K562 (cell line): ENCODE data around the gene POLR2L. TPM values are rescaled to one million over a fixed set of nuclear protein-coding genes. Genes with fewer than 3 reads are reported as not detected.

ENCODE experiments used
- ARNT ChIP-seq, 2 experiments: fragments of 450-650 bp; IDR thresholded peaks; 2 replicates each; pipeline ENCODE4 v1.6.1; 2016; ENCODE audit warnings: mild to moderate bottlenecking in 1 of 2
- ATF1 ChIP-seq, 2 experiments: fragments of 450-650 bp in 1 of 2; IDR thresholded peaks; 2 replicates each; pipeline ENCODE4 v1.6.1; 2016; ENCODE audit warnings: missing compliant biosample characterization in 1 of 2, missing genetic modification characterization in 1 of 2
- ATF7 ChIP-seq: fragments of 450-650 bp; IDR thresholded peaks from 2 replicates; pipeline ENCODE4 v1.7.1; 2014; ENCODE audit warnings: mild to moderate bottlenecking, moderate library complexity
- CEBPB ChIP-seq: fragments of 450-650 bp; IDR thresholded peaks from 2 replicates; pipeline ENCODE4 v1.6.1; 2016; ENCODE audit warnings: missing genetic modification characterization, missing compliant biosample characterization
- E2F3 ChIP-seq: fragments of 250-450 bp; sonication (Bioruptor Pico); IDR thresholded peaks from 2 replicates; pipeline ENCODE4 v1.4.0; 2020; ENCODE audit warnings: mild to moderate bottlenecking
- ELF2 ChIP-seq: fragments of 250-450 bp; sonication (Bioruptor Pico); IDR thresholded peaks from 2 replicates; pipeline ENCODE4 v1.5.0; 2021; ENCODE audit warnings: mild to moderate bottlenecking
- ELF4 ChIP-seq: fragments of 450-650 bp; formaldehyde crosslinking; IDR thresholded peaks from 2 replicates; pipeline ENCODE4 v1.4.0; 2022; ENCODE audit warnings: missing genetic modification characterization
- ETV5 ChIP-seq: sonication (generic); formaldehyde crosslinking; IDR thresholded peaks from 2 replicates; pipeline ENCODE4 v1.4.0; 2020; ENCODE audit warnings: low read depth, mild to moderate bottlenecking, missing genetic modification reagents
- HMG20A ChIP-seq: fragments of 450-650 bp; formaldehyde crosslinking; conservative IDR thresholded peaks from 2 replicates; pipeline ENCODE4 v1.4.0; 2020; ENCODE audit warnings: mild to moderate bottlenecking, mixed read lengths
- HNRNPLL ChIP-seq: fragments of 200-400 bp; formaldehyde crosslinking; IDR thresholded peaks from 2 replicates; pipeline ENCODE4 v1.6.1; 2017; ENCODE audit warnings: low read length, low read depth, mild to moderate bottlenecking; ENCODE audit not compliant: poor library complexity, severe bottlenecking
- IFI16 ChIP-seq: fragments of 250-450 bp; sonication (Bioruptor Pico); IDR thresholded peaks from 2 replicates; pipeline ENCODE4 v2.1.2; 2022; ENCODE audit warnings: mild to moderate bottlenecking, inconsistent platforms
- KAT8 ChIP-seq: fragments of 450-650 bp; IDR thresholded peaks from 2 replicates; pipeline ENCODE4 v1.6.1; 2016; ENCODE audit warnings: low read depth, mild to moderate bottlenecking
- MAZ ChIP-seq, 2 experiments: fragments of 450-650 bp in 1 of 2; sonication (generic) in 1 of 2; formaldehyde crosslinking; IDR thresholded peaks in 1 of 2; conservative IDR thresholded peaks in 1 of 2; 2 replicates each; pipeline versions ENCODE4 v1.4.0 to v1.5.0; 2020; ENCODE audit warnings: mild to moderate bottlenecking in 1 of 2, missing genetic modification reagents in 1 of 2
- MEF2A ChIP-seq: IDR thresholded peaks from 2 replicates; pipeline ENCODE4 v1.6.1; 2011; ENCODE audit warnings: low read depth, mild to moderate bottlenecking, low read length, moderate library complexity; ENCODE audit not compliant: control insufficient read depth
- MEIS2 ChIP-seq: fragments of 450-650 bp; IDR thresholded peaks from 2 replicates; pipeline ENCODE4 v1.6.1; 2014; ENCODE audit warnings: mild to moderate bottlenecking; ENCODE audit not compliant: partially characterized antibody
- NONO ChIP-seq, 2 experiments: fragments of 200-400 bp in 1 of 2; fragments of 450-650 bp in 1 of 2; formaldehyde crosslinking in 1 of 2; IDR thresholded peaks; 2 replicates each; pipeline ENCODE4 v1.6.1; 2017; ENCODE audit warnings: low read depth in 2 of 2, mild to moderate bottlenecking in 2 of 2, moderate library complexity in 2 of 2, low read length in 1 of 2
- PPARD ChIP-seq: fragments of 250-450 bp; sonication (Bioruptor Pico); IDR thresholded peaks from 2 replicates; pipeline ENCODE4 v1.8.0; 2022; ENCODE audit warnings: inconsistent platforms, mild to moderate bottlenecking, moderate library complexity
- PTTG1 ChIP-seq: fragments of 450-650 bp; IDR thresholded peaks from 2 replicates; pipeline ENCODE4 v1.6.1; 2016; ENCODE audit warnings: low read depth, mild to moderate bottlenecking, missing genetic modification characterization, missing compliant biosample characterization
- RBM15 ChIP-seq: fragments of 200-400 bp; formaldehyde crosslinking; IDR thresholded peaks from 2 replicates; pipeline ENCODE4 v1.6.1; 2018; ENCODE audit warnings: mild to moderate bottlenecking, low read length, moderate library complexity; ENCODE audit not compliant: insufficient read depth
- SLC30A9 ChIP-seq: fragments of 250-450 bp; sonication (Bioruptor Pico); IDR thresholded peaks from 2 replicates; pipeline ENCODE4 v1.8.0; 2022; ENCODE audit warnings: mild to moderate bottlenecking, moderate library complexity
- SMAD4 ChIP-seq: fragments of 250-450 bp; sonication (Bioruptor Pico); conservative IDR thresholded peaks from 2 replicates; pipeline ENCODE4 v1.8.0; 2021; ENCODE audit warnings: inconsistent platforms, mild to moderate bottlenecking, moderate library complexity
- TAF15 ChIP-seq: fragments of 200-400 bp; formaldehyde crosslinking; IDR thresholded peaks from 2 replicates; pipeline ENCODE4 v1.6.1; 2017; ENCODE audit warnings: mild to moderate bottlenecking, low read depth, low read length, moderate library complexity
- TSC22D4 ChIP-seq: fragments of 450-650 bp; IDR thresholded peaks from 2 replicates; pipeline ENCODE4 v1.6.1; 2016; ENCODE audit warnings: missing genetic modification characterization, missing biosample characterization, control low read depth
- U2AF1 ChIP-seq: fragments of 200-400 bp; formaldehyde crosslinking; optimal IDR thresholded peaks from 2 replicates; pipeline ENCODE3; 2017; ENCODE audit warnings: mild to moderate bottlenecking, low read depth, low read length, moderate library complexity
- polyA plus RNA-seq, 8 experiments: library from polyadenylated mRNA; depleted of rRNA in 4 of 8; stranded (reverse) in 5 of 8; unstranded in 3 of 8; fragments of >200 nt; fragmentation: Nextera tagmentation in 2 of 8; fragmentation: Illumina TruSeq in 1 of 8; extraction: Ambion mirVana in 2 of 8; extraction: Trizol in 1 of 8; gene quantifications; 2 replicates each; pipeline versions ENCODE4 v1.2.1 to v1.2.3, GENCODE V29; 2011 to 2014; ENCODE audit warnings: inconsistent platforms in 1 of 8, missing spikeins in 1 of 8
- total RNA-seq, 7 experiments: library from RNA; depleted of rRNA in 6 of 7; stranded (reverse); fragments of >200 nt in 6 of 7; fragmentation: Illumina TruSeq in 2 of 7; extraction: Trizol in 2 of 7; gene quantifications; 2 replicates each; pipeline versions ENCODE4 v1.2.1 to v1.2.3, GENCODE V29; 2011 to 2021; ENCODE audit warnings: low replicate concordance in 1 of 7
- TF ChIP-seq, protein P1 (sequence below): fragments of 450-650 bp; IDR thresholded peaks from 2 replicates; pipeline ENCODE4 v1.6.1; 2016; ENCODE audit warnings: low read depth, mild to moderate bottlenecking, moderate library complexity
- TF ChIP-seq, protein P2 (sequence below): fragments of 450-650 bp; formaldehyde crosslinking; IDR thresholded peaks from 2 replicates; pipeline ENCODE4 v1.4.0; 2020; ENCODE audit warnings: mild to moderate bottlenecking, moderate library complexity
- TF ChIP-seq, protein P3 (sequence below): fragments of 450-650 bp; IDR thresholded peaks from 2 replicates; pipeline ENCODE4 v1.6.1; 2016; ENCODE audit warnings: missing biosample characterization, missing genetic modification characterization

The POLR2L gene
- total and polyA plus RNA-seq, 9 of the 15 experiments (the other 6 are each of a cell fraction or from before 2014, with no cell fraction given) = 38.3 to 688 (median 108) TPM

DNA sequence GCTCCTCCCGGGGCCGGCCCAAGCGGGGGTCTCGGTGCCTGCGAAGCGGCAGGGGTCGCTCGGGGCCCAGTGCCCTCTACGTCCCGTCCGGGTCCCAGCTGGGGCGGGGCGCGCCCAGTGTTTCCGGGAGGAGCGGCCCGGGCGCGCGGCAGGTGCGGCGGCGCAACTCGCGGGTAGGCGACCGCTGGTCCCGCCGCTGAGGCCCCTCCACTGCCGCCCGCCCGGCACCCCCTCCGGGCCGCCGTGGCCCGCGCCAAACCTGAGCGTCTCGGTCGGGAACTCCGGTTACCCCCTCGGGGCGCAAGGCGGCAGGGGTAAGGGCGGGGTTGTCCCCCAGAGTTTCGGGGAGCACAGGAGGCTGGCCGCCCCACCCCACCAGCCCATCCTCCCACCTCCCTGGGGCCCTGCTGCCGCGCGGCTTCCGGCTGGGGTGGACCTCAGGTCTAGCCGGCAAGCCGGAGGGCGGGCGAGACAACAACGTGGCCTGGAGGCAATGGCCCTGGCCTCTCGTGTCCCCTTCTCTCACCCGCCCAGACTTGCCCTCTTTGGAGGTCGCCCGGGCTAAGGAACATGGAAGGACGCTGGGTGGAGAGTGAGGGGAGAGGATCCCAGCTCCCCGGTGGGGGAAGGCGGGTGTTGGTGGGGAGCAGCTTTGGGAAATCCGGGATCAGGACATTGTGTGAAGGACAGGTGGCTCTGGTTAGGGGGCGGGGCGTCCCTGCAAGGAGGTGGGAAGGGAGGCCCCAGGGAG, 15.0 kb downstream of the POLR2L start (continued):
- TF ChIP-seq U2AF1 (no peak), ELF4 (CRISPR knock-in tag) (no peak; the same call in 1 of the 2 replicates), PPARD (CRISPR knock-in tag) (no peak), IFI16 (CRISPR knock-in tag) (no peak), NONO (IDR thresholded peaks at IDR 0.05; ENCODE audit: low read depth in 2 of 2, low read length in 1 of 2) (peak; percentile 56 to 71; a peak in 1 of 4 replicates), ATF7 (no peak), HMG20A (no peak), RBM15 (no peak), MAZ (CRISPR knock-in tag; conservative IDR thresholded peaks at IDR 0.05 in 1 of 2, IDR thresholded peaks at IDR 0.05 in 1 of 2) (peak; percentile 25 to 81), SMAD4 (CRISPR knock-in tag) (peak; percentile 77), TSC22D4 (tag) (no peak), MEF2A (no peak), MEIS2 (no peak), CEBPB (tag) (no peak), ETV5 (CRISPR knock-in tag) (peak; percentile 53; the same call in 1 of the 2 replicates), ATF1 (CRISPR knock-in tag; IDR thresholded peaks at IDR 0.05) (no peak), ATF1 (tag; IDR thresholded peaks at IDR 0.05) (0 out of 2 replicates have a peak, but pooled peaks have one; percentile 24), ELF2 (CRISPR knock-in tag) (no peak), HNRNPLL (peak; percentile 68), KAT8 (no peak), E2F3 (CRISPR knock-in tag) (no peak), SLC30A9 (CRISPR knock-in tag) (no peak), PTTG1 (tag) (no peak), ARNT (IDR thresholded peaks at IDR 0.05) (no peak), TAF15 (no peak)
- TF ChIP-seq, protein P1, sequence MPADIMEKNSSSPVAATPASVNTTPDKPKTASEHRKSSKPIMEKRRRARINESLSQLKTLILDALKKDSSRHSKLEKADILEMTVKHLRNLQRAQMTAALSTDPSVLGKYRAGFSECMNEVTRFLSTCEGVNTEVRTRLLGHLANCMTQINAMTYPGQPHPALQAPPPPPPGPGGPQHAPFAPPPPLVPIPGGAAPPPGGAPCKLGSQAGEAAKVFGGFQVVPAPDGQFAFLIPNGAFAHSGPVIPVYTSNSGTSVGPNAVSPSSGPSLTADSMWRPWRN = no peak
- TF ChIP-seq, protein P2, sequence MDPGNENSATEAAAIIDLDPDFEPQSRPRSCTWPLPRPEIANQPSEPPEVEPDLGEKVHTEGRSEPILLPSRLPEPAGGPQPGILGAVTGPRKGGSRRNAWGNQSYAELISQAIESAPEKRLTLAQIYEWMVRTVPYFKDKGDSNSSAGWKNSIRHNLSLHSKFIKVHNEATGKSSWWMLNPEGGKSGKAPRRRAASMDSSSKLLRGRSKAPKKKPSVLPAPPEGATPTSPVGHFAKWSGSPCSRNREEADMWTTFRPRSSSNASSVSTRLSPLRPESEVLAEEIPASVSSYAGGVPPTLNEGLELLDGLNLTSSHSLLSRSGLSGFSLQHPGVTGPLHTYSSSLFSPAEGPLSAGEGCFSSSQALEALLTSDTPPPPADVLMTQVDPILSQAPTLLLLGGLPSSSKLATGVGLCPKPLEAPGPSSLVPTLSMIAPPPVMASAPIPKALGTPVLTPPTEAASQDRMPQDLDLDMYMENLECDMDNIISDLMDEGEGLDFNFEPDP (CRISPR knock-in tag) = no peak
- TF ChIP-seq, protein P3, sequence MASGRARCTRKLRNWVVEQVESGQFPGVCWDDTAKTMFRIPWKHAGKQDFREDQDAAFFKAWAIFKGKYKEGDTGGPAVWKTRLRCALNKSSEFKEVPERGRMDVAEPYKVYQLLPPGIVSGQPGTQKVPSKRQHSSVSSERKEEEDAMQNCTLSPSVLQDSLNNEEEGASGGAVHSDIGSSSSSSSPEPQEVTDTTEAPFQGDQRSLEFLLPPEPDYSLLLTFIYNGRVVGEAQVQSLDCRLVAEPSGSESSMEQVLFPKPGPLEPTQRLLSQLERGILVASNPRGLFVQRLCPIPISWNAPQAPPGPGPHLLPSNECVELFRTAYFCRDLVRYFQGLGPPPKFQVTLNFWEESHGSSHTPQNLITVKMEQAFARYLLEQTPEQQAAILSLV (tag) = no peak
